GM19351 (cell line): Measurements from ENCODE around the gene CXorf58.
"Not testable (repeated sequence)": the region's sequence is repeated elsewhere in the genome, so short reads cannot be mapped to it uniquely, and the experiment has no call there.

Source experiments
- ATAC-seq: cut with Tn5 transposase; IDR thresholded peaks from one replicate; pipeline ENCODE4 v1.9.1; 2021; ENCODE audit warnings: mild to moderate bottlenecking, moderate library complexity; ENCODE audit not compliant: unreplicated experiment

CXorf58 gene

GRCh38 chrX:23952984-23953907 lies 45.4 kb downstream of the CXorf58 start:
- ATAC-seq, result peak; percentile 98

DNA sequence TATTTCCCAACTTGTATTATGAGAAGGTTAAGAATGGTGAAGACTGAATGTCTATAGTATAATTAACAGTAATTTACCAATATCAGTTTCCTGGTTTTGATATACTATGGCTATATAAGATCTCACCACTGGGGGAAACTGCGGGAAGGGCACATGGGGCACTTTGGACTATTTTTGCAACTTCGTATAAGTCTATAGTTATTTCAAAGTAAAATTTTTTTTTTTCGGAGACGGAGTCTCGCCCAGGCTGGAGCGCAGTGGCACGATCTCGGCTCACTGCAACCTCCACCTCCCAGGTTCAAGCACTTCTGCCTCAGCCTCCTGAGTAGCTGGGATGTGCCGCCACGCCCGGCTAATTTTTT lies 46.1 kb downstream of the CXorf58 start:
- ATAC-seq, result no peak

DNA sequence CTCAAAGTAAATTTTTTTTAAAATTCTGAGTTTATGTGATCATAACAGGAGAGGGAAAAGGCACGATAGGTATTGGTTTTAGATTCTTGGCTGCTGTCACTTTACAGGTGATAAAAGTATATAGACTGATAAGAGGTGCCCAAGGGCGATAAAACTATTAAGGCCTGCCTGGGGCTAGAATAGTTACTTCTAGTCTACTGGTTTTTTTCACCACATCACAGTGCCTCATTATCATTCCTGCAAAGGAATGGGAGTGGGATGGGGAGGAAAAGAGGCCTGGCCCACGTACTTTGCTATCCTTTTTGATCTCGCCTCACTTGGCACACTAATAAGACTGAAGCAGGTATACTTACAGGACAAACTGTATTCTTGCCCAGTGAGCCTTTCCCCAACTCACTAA lies 46.6 kb downstream of the CXorf58 start:
- ATAC-seq, result no peak

DNA sequence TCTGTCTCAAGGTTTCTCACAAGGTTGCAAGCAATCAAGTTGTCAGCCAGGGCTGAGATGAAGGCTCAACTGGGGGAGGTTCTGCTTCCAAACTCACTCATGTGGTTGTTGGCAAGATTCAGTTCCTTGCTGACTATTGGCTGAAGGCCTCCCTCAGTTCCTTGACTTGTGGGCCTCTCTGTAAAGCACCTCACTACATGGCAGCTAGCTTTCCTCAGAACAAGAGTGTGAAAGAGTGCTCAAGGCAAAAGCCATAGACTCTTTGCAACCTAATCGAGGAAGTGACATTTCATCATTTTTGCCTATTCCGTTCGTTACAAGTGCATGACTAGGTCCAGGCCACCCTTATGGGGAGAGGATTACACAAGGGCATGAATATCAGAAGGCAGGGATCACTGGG lies 52.0 kb downstream of the CXorf58 start:
- ATAC-seq, result no peak

DNA sequence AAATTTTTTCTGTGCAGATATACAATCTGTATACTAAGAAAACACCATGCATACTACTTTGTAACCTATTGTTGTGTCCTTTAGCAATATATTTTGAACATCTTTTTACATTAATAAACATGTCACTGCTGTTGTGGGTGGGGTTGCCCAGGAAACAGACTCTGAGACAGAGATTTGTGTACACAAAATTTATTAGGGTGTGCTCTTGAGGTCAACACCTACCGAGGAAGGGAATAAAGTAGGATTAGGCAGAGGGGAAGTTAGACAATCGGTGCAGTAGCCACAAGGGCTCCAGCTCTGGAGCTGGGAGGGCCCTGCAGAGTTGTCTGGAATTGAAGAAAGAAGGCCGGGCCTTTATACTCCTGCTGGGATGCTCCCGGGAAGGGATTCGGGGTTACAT lies 56.4 kb downstream of the CXorf58 start:
- no peak for ATAC-seq

DNA sequence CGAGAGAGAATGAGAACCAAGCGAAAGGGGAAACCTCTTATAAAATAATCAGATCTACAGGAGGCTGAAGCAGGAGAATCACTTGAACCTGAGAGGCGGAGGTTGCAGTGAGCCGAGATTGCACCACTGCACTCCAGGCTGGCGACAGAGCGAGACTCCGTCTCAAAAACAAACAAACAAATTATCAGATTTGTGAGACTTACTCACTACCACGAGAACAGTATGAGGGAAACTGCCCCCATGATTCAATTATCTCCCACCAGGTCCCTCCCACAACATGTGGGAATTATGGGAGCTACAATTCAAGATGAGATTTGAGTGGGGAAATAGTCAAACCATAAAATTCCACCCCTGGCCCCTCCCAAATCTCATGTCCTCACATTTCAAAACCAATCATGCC lies 57.8 kb downstream of the CXorf58 start:
- not testable (repeated sequence) for ATAC-seq

DNA sequence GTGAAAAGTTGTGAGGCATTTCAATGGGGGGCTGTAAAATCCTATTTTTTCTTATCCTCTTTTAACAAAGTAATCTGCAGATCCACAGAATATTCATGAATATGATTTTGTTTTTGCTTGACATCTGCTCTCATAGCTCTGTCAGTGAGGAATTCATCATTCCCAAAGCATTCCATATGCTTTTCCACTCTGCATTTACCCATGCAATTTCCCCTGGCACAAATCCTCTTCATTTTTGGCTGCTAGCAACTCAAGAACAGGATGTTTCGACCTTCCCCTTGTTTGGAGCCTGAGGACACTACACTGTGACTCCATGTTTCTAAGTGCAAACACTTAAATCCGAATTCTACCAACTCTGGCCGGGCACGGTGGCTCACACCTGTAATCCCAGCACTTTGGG lies 70.7 kb downstream of the CXorf58 start:
- ATAC-seq, result no peak

GRCh38 chrX:23980011-23980441 lies 72.2 kb downstream of the CXorf58 start:
- no peak for ATAC-seq

- ATAC-seq, result no peak
Observed at GRCh38 chrX:23981222-23981621, 73.4 kb downstream of the CXorf58 start.

- ATAC-seq, result no peak
Observed at GRCh38 chrX:23981711-23982110, 73.9 kb downstream of the CXorf58 start.

DNA sequence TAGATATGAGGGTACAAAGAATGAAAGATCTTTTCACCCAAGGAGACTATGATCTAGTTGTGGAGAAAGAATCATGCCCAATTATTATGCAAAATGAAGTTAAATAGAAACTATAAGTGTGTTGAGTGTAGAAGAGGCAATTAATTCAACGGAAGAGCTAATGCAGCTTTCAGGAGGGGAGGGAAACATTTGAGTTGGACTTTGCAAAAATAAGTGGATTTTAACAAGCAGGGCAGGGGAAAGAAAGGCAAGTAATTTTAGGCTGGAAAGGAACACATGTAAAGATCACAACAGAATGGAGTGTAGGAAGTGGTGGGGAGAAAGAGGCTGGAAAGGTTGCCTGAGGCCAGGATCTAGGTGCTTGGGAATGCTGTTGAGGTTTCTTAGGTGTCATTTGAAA lies 75.1 kb downstream of the CXorf58 start:
- ATAC-seq, result no peak
